RWPE1 (cell line): ENCODE data around the gene BSPRY.

Experiments
- CTCF ChIA-PET: fragments of 350-600 bp; sonication (Branson Sonifier 250); formaldehyde crosslinking; extraction: SDS; loops from one replicate; lab custom pipeline; 2021; lab: Yijun Ruan, JAX
- POLR2A ChIA-PET: fragments of 400-600 bp; formaldehyde crosslinking; extraction: SDS; loops from one replicate; lab custom pipeline; 2020; ENCODE audit warnings: antibody characterized with exemption; ENCODE audit not compliant: low non-redundant PET; lab: Yijun Ruan, JAX
- DNase-seq: peaks from one replicate; pipeline ENCODE4 v3.0.0; 2012; ENCODE audit warnings: low spot score
- H3K27ac ChIP-seq: fragments of 450-650 bp; 2 replicates; pipeline ENCODE4 v1.5.1; 2017
- TF ChIP-seq, protein P1 (sequence below): fragments of 450-650 bp; conservative IDR thresholded peaks from 2 replicates; pipeline ENCODE4 v1.5.1; 2017; ENCODE audit warnings: low read depth, mild to moderate bottlenecking

Gene BSPRY

GRCh38 chr9:113345671-113346070 is 3.7 kb upstream of the BSPRY start:
- TF ChIP-seq, protein P1, sequence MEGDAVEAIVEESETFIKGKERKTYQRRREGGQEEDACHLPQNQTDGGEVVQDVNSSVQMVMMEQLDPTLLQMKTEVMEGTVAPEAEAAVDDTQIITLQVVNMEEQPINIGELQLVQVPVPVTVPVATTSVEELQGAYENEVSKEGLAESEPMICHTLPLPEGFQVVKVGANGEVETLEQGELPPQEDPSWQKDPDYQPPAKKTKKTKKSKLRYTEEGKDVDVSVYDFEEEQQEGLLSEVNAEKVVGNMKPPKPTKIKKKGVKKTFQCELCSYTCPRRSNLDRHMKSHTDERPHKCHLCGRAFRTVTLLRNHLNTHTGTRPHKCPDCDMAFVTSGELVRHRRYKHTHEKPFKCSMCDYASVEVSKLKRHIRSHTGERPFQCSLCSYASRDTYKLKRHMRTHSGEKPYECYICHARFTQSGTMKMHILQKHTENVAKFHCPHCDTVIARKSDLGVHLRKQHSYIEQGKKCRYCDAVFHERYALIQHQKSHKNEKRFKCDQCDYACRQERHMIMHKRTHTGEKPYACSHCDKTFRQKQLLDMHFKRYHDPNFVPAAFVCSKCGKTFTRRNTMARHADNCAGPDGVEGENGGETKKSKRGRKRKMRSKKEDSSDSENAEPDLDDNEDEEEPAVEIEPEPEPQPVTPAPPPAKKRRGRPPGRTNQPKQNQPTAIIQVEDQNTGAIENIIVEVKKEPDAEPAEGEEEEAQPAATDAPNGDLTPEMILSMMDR: no peak
- H3K27ac ChIP-seq: no peak overlapping the region
- CTCF ChIA-PET: interaction anchor here (0.5 to 1.1 kb wide), 3 partner anchors 17 to 100 kb away, joined by 3 to 5 read pairs (median 3); no protein-coding TSS in a partner anchor
- POLR2A ChIA-PET: no interaction called here
- no peak for DNase-seq

DNA sequence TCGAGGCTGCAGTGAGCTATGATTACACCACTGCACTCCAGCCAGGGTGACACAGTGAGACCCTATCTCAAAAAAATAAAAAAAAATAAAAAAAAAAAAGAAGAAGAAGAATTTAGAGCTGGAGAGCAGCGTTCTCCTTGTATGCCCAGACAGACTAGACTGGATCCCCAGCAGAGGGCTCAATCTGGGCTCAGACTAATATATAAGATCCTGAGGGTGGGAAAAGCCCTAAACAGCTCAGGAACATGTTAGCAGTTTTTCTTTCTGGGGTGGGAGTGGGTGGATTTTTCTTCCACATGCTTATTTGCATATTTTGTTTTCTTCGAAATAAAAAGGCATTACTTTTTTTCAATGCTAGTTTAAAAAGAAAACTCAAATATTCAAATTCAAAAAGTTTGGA is 904 bp upstream of the BSPRY start:
- TF ChIP-seq, protein P1: no peak
- POLR2A ChIA-PET: no interaction called here
- H3K27ac ChIP-seq: no peak overlapping the region
- DNase-seq: no peak
- CTCF ChIA-PET: interaction anchor here (0.8 kb wide), 1 partner anchor 9 kb away, joined by 3 read pairs; no protein-coding TSS in a partner anchor

GRCh38 chr9:113349066-113349444 is 286 bp upstream of the BSPRY start:
- POLR2A ChIA-PET: no interaction called here
- CTCF ChIA-PET: interaction anchor here (0.6 to 1.3 kb wide), 4 partner anchors 9 to 242 kb away, joined by 3 to 5 read pairs (median 3); partner anchors contain the start of gene WDR31
- TF ChIP-seq, protein P1: no peak
- DNase-seq: no peak
- H3K27ac ChIP-seq: no peak overlapping the region

- ChIA-PET CTCF (interaction anchor here (0.6 to 1.3 kb wide), 3 partner anchors 10 to 1911 kb away, joined by 3 read pairs; partner anchors contain the start of gene WDR31), POLR2A (interaction anchor here (0.6 kb wide), 1 partner anchor 18 kb away, joined by 3 read pairs; no protein-coding TSS in a partner anchor)
- no peak for DNase-seq
- TF ChIP-seq, protein P1: no peak
- H3K27ac ChIP-seq: no peak overlapping the region
These were observed 843 bp downstream of the BSPRY start for GRCh38 chr9:113350107-113350661.

DNA sequence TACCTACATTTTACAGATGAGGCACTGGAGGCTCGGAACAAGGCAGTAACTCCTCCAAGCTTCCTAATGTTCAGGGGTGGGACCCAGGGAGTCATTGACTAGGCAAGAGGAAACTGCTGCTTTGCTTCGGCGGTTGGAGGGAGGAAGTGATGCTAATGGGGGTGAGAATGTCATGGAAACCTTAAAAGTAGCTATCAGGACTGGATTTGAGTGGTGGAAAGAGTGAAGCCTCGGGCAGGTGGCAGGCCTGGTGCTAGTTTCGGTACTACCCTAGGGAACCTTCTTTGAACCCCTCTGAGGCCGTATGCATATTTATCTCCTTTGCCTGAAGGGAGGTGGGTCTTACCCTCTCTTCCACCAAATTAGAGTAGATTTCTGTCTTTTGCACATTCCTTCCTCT is 1.6 kb downstream of the BSPRY start:
- ChIA-PET CTCF (interaction anchor here (0.6 to 0.7 kb wide), 2 partner anchors 8 to 1552 kb away, joined by 3 to 8 read pairs; no protein-coding TSS in a partner anchor), POLR2A (no interaction called here)
- no peak for DNase-seq
- TF ChIP-seq, protein P1: no peak
- H3K27ac ChIP-seq: no peak overlapping the region

GRCh38 chr9:113352006-113352405 is 2.7 kb downstream of the BSPRY start:
- TF ChIP-seq, protein P1: no peak
- DNase-seq: no peak
- no peak overlapping the region for H3K27ac ChIP-seq
- ChIA-PET POLR2A (no interaction called here), CTCF (interaction anchor here (1.3 kb wide), 1 partner anchor 12 kb away, joined by 4 read pairs; the partner anchor contains the start of gene WDR31)
